ENCODE results near the gene PPAT. TPM values are rescaled to one million over a fixed set of nuclear protein-coding genes. Genes with fewer than 3 reads are reported as not detected.

The PPAT gene
- total RNA-seq, 3 donors from 2014 or later, result 5.6 to 8.9 (median 6.6) TPM

GRCh38 chr4:56348576-56348975 is 86.8 kb downstream of the PPAT start:
- Histone ChIP-seq H3K9me3 (no peaks in the 10 kb centered on the region), H3K36me3 (no peaks in the 10 kb centered on the region), H3K4me1 (no peaks in the 10 kb centered on the region), H3K27ac (no peak overlapping the region), H3K4me3 (no peak overlapping the region), H3K27me3 (no peaks in the 10 kb centered on the region)
- DNase-seq (ENCODE audit: low spot score in 2 of 2), result no peak
- TF ChIP-seq POLR2A (IDR thresholded peaks at IDR 0.05), result no peak
- TF ChIP-seq POLR2AphosphoS5 (IDR thresholded peaks at IDR 0.05), result no peak
- TF ChIP-seq, protein P1, sequence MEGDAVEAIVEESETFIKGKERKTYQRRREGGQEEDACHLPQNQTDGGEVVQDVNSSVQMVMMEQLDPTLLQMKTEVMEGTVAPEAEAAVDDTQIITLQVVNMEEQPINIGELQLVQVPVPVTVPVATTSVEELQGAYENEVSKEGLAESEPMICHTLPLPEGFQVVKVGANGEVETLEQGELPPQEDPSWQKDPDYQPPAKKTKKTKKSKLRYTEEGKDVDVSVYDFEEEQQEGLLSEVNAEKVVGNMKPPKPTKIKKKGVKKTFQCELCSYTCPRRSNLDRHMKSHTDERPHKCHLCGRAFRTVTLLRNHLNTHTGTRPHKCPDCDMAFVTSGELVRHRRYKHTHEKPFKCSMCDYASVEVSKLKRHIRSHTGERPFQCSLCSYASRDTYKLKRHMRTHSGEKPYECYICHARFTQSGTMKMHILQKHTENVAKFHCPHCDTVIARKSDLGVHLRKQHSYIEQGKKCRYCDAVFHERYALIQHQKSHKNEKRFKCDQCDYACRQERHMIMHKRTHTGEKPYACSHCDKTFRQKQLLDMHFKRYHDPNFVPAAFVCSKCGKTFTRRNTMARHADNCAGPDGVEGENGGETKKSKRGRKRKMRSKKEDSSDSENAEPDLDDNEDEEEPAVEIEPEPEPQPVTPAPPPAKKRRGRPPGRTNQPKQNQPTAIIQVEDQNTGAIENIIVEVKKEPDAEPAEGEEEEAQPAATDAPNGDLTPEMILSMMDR (IDR thresholded peaks at IDR 0.05), result no peak
- intact Hi-C loops (cut with DNase I; ENCODE audit: low total_unique reads), result no loop called here

DNA sequence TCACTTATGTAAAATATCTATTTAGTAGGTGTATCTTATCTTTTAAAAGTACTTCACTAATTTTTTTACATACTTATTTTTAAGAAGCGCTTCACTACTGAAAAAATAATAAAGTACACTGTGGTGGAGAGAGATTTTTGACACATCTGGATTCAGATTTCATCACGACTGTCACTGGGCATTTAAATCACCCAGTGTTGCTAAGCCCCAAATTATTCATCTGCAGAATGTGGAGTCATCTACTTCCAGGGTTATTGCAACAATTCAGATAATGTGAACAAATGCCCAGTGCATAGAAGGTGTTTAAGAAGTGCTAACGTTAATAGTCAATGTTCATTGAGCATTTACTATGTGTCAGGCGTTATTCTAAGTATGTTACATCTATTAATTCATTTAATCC is 90.0 kb downstream of the PPAT start:
- H3K27me3 ChIP-seq, result no peaks in the 10 kb centered on the region
- TF ChIP-seq POLR2A (IDR thresholded peaks at IDR 0.05) (no peak), POLR2AphosphoS5 (IDR thresholded peaks at IDR 0.05) (no peak)
- TF ChIP-seq, protein P1 (IDR thresholded peaks at IDR 0.05), result no peak
- no peak overlapping the region for H3K4me3 ChIP-seq
- no peak overlapping the region for H3K27ac ChIP-seq
- no peaks in the 10 kb centered on the region for H3K4me1 ChIP-seq
- no peak for DNase-seq (ENCODE audit: low spot score in 2 of 2)
- intact Hi-C loops (cut with DNase I; ENCODE audit: low total_unique reads), result no loop called here
- H3K36me3 ChIP-seq, result no peaks in the 10 kb centered on the region
- H3K9me3 ChIP-seq, result no peaks in the 10 kb centered on the region

Other genes starting within 250 kb of the PPAT start
- 10 to 100 TPM; 10.4 to 18.3 (median 13.1) TPM for gene AASDH, start 48.1 kb downstream of the PPAT start, total RNA-seq
- 10 to 100 TPM; 31.8 to 37.2 (median 35.1) TPM for gene PAICS, start 645 bp upstream of the PPAT start, total RNA-seq
- 10 to 100 TPM; 60.6 to 74.8 (median 71.8) TPM for gene SRP72, start 32.0 kb upstream of the PPAT start, total RNA-seq
- not detected for gene ARL9, start 70.2 kb upstream of the PPAT start, total RNA-seq
- 1 to 10 TPM; 3.8 to 9.8 (median 4.8) TPM for gene HOPX, start 245.7 kb upstream of the PPAT start, total RNA-seq